WTC11 (cell line): ENCODE results near the gene VWDE. TPM values are rescaled to one million over a fixed set of nuclear protein-coding genes. Genes with fewer than 3 reads are reported as not detected.

Source experiments
- ATAC-seq: fragments of 200-7000 bp; cut with Tn5 transposase; 2 replicates; pipeline ENCODE4 v1.10.0; 2021; ENCODE audit warnings: mild to moderate bottlenecking, moderate library complexity
- CTCF ChIA-PET: fragments of 300-600 bp; sonication (Branson Sonifier 250); formaldehyde crosslinking; loops from one replicate; lab custom pipeline; 2021; ENCODE audit warnings: antibody characterized with exemption; lab: Charles Lee
- POLR2A ChIA-PET: fragments of 350-600 bp; sonication (Branson Sonifier 250); formaldehyde crosslinking; loops from one replicate; lab custom pipeline; 2021; ENCODE audit warnings: antibody characterized with exemption; lab: Charles Lee
- DNase-seq: peaks from one replicate; pipeline ENCODE4 v3.0.0; 2021; ENCODE audit warnings: low spot score
- H3K27ac Mint-ChIP-seq: 2 replicates; pipeline ENCODE4 v1.8.0; 2021; ENCODE audit warnings: mixed read lengths
- H3K27me3 Mint-ChIP-seq: 2 replicates; pipeline ENCODE4 v1.8.0; 2021; ENCODE audit warnings: low read depth, mild to moderate bottlenecking, moderate library complexity, mixed read lengths
- H3K36me3 Mint-ChIP-seq: 2 replicates; pipeline ENCODE4 v1.8.0; 2021; ENCODE audit warnings: mixed read lengths
- H3K4me1 Mint-ChIP-seq: 2 replicates; pipeline ENCODE4 v1.8.0; 2022; ENCODE audit warnings: mixed read lengths
- H3K4me3 Mint-ChIP-seq: 2 replicates; pipeline ENCODE4 v1.8.0; 2021; ENCODE audit warnings: mild to moderate bottlenecking, moderate library complexity, mixed read lengths
- H3K9me3 Mint-ChIP-seq: 2 replicates; pipeline ENCODE4 v1.8.0; 2021; ENCODE audit warnings: mixed read lengths
- AR ChIP-seq: fragments of 250-450 bp; sonication (Bioruptor Pico); IDR thresholded peaks from 2 replicates; pipeline ENCODE4 v1.9.0; 2021; ENCODE audit warnings: mild to moderate bottlenecking
- CBFB ChIP-seq: sonication (generic); formaldehyde crosslinking; IDR thresholded peaks from 2 replicates; pipeline ENCODE4 v1.8.1; 2022; ENCODE audit warnings: mild to moderate bottlenecking, low read depth, missing genetic modification reagents
- CREM ChIP-seq: sonication (generic); formaldehyde crosslinking; IDR thresholded peaks from 2 replicates; pipeline ENCODE4 v1.8.1; 2022; ENCODE audit warnings: mild to moderate bottlenecking, missing genetic modification reagents, moderate library complexity
- CTCF ChIP-seq: fragments of 200-600 bp; IDR thresholded peaks from 2 replicates; pipeline ENCODE4 v1.8.0; 2022; ENCODE audit warnings: antibody characterized with exemption
- E2F1 ChIP-seq: sonication (generic); formaldehyde crosslinking; IDR thresholded peaks from 2 replicates; pipeline ENCODE4 v1.8.0; 2022; ENCODE audit warnings: mild to moderate bottlenecking, missing genetic modification reagents
- FOXK1 ChIP-seq: sonication (generic); formaldehyde crosslinking; IDR thresholded peaks from 2 replicates; pipeline ENCODE4 v1.8.0; 2022; ENCODE audit warnings: mild to moderate bottlenecking, moderate library complexity, missing genetic modification reagents
- GABPB1 ChIP-seq: sonication (generic); formaldehyde crosslinking; IDR thresholded peaks from 2 replicates; pipeline ENCODE4 v1.8.1; 2023; ENCODE audit warnings: mild to moderate bottlenecking, missing genetic modification reagents
- MLX ChIP-seq: sonication (generic); formaldehyde crosslinking; IDR thresholded peaks from 2 replicates; pipeline ENCODE4 v1.8.1; 2023; ENCODE audit warnings: mild to moderate bottlenecking, missing genetic modification reagents, moderate library complexity
- NFATC4 ChIP-seq: fragments of 250-450 bp; sonication (Bioruptor Pico); IDR thresholded peaks from 2 replicates; pipeline ENCODE4 v1.9.0; 2021; ENCODE audit warnings: mild to moderate bottlenecking
- NFYB ChIP-seq: sonication (generic); formaldehyde crosslinking; conservative IDR thresholded peaks from 2 replicates; pipeline ENCODE4 v1.8.0; 2022; ENCODE audit warnings: low read depth, missing genetic modification reagents
- NR1H2 ChIP-seq: sonication (generic); formaldehyde crosslinking; IDR thresholded peaks from 2 replicates; pipeline ENCODE4 v1.9.0; 2021; ENCODE audit warnings: mild to moderate bottlenecking, moderate library complexity, missing genetic modification reagents
- OVOL2 ChIP-seq: fragments of 250-450 bp; sonication (Bioruptor Pico); IDR thresholded peaks from 2 replicates; pipeline ENCODE4 v1.9.0; 2021; ENCODE audit warnings: mild to moderate bottlenecking, borderline replicate concordance
- PRRX2 ChIP-seq: fragments of 250-450 bp; sonication (Bioruptor Pico); IDR thresholded peaks from 2 replicates; pipeline ENCODE4 v1.8.0; 2021; ENCODE audit warnings: mild to moderate bottlenecking
- RORB ChIP-seq: fragments of 250-450 bp; sonication (Bioruptor Pico); IDR thresholded peaks from 2 replicates; pipeline ENCODE4 v1.9.0; 2021; ENCODE audit warnings: mild to moderate bottlenecking
- SMAD3 ChIP-seq: sonication (generic); formaldehyde crosslinking; IDR thresholded peaks from 2 replicates; pipeline ENCODE4 v1.8.0; 2022; ENCODE audit warnings: missing genetic modification reagents, mild to moderate bottlenecking, borderline replicate concordance
- TCF7 ChIP-seq: sonication (generic); formaldehyde crosslinking; IDR thresholded peaks from 2 replicates; pipeline ENCODE4 v1.8.0; 2022; ENCODE audit warnings: mild to moderate bottlenecking, low read depth, missing genetic modification reagents, moderate library complexity
- TEAD1 ChIP-seq: sonication (generic); formaldehyde crosslinking; IDR thresholded peaks from 2 replicates; pipeline ENCODE4 v1.8.0; 2022; ENCODE audit warnings: mild to moderate bottlenecking, missing genetic modification reagents
- TEAD4 ChIP-seq: sonication (generic); formaldehyde crosslinking; IDR thresholded peaks from 2 replicates; pipeline ENCODE4 v1.8.0; 2022; ENCODE audit warnings: mild to moderate bottlenecking, missing genetic modification reagents
- USF1 ChIP-seq: sonication (generic); formaldehyde crosslinking; IDR thresholded peaks from 2 replicates; pipeline ENCODE4 v1.8.0; 2022; ENCODE audit warnings: mild to moderate bottlenecking, missing genetic modification reagents
- total RNA-seq: library from RNA; stranded (reverse); gene quantifications from 3 replicates; pipeline ENCODE4 v1.2.3, GENCODE V29; 2021

The VWDE gene
- total RNA-seq, 1 experiment from 2014 or later: 21.0 TPM

GRCh38 chr7:12436896-12437535, 33.4 kb upstream of the VWDE start:
- CTCF ChIA-PET: interaction anchor here (0.8 to 4.2 kb wide), 19 partner anchors 14 to 367 kb away, joined by 3 to 52 read pairs (median 4); no protein-coding TSS in a partner anchor

GRCh38 chr7:12436126-12436525, 32.5 kb upstream of the VWDE start:
- Mint-ChIP-seq H3K9me3 (peaks cover 4% of the 10 kb centered on the region), H3K36me3 (peaks cover 4% of the 10 kb centered on the region), H3K4me1 (peaks cover 36% of the 10 kb centered on the region), H3K4me3 (no peak overlapping the region), H3K27me3 (no peaks in the 10 kb centered on the region; the same call in 1 of the 2 replicates), H3K27ac (no peak overlapping the region)
- TF ChIP-seq TEAD1 (CRISPR knock-in tag): no peak
- no peak for TF ChIP-seq AR (CRISPR knock-in tag)
- no peak for TF ChIP-seq NFATC4 (CRISPR knock-in tag)
- no peak for TF ChIP-seq SMAD3
- no peak for TF ChIP-seq TEAD4 (CRISPR knock-in tag)
- no peak for TF ChIP-seq NR1H2 (CRISPR knock-in tag)
- no peak for TF ChIP-seq FOXK1 (CRISPR knock-in tag)
- TF ChIP-seq MLX: no peak
- TF ChIP-seq PRRX2 (CRISPR knock-in tag): no peak
- POLR2A ChIA-PET: interaction anchor here (0.6 kb wide), 1 partner anchor 420 kb away, joined by 5 read pairs; no protein-coding TSS in a partner anchor
- CTCF ChIA-PET: interaction anchor here (0.8 to 4.2 kb wide), 13 partner anchors 15 to 366 kb away, joined by 3 to 52 read pairs (median 4); no protein-coding TSS in a partner anchor
- ATAC-seq: no peak
- no peak for DNase-seq

More at GRCh38 chr7:12436896-12437535, 33.4 kb upstream of the VWDE start:
- Mint-ChIP-seq H3K36me3 (no peaks in the 10 kb centered on the region), H3K4me3 (no peak overlapping the region), H3K27ac (no peak overlapping the region), H3K9me3 (no peaks in the 10 kb centered on the region), H3K27me3 (no peaks in the 10 kb centered on the region; the same call in 1 of the 2 replicates)
- DNase-seq: peak; percentile 51
- ATAC-seq: peak; percentile 91
- POLR2A ChIA-PET: interaction anchor here (0.9 kb wide), 1 partner anchor 17 kb away, joined by 3 read pairs; no protein-coding TSS in a partner anchor
- TF ChIP-seq E2F1 (no peak), FOXK1 (CRISPR knock-in tag) (no peak), USF1 (CRISPR knock-in tag) (no peak), GABPB1 (CRISPR knock-in tag) (no peak), RORB (no peak)
- TF ChIP-seq, all 79 proteins: peak for 0
- H3K4me1 Mint-ChIP-seq: peaks cover 27% of the 10 kb centered on the region

- Mint-ChIP-seq H3K4me3 (no peak overlapping the region), H3K4me1 (peaks cover 40% of the 10 kb centered on the region)
- no peak for ATAC-seq
- ChIA-PET POLR2A (interaction anchor here (1.4 kb wide), 1 partner anchor 10 kb away, joined by 3 read pairs; no protein-coding TSS in a partner anchor), CTCF (interaction anchor here (0.6 to 4.2 kb wide), 28 partner anchors 10 to 384 kb away, joined by 3 to 30 read pairs (median 4); partner anchors contain the start of gene VWDE)
- TF ChIP-seq OVOL2 (CRISPR knock-in tag) (no peak), TCF7 (CRISPR knock-in tag) (no peak), NFYB (no peak), CREM (CRISPR knock-in tag) (no peak), CTCF (peak; percentile 44; the same call in 1 of the 2 replicates), CBFB (CRISPR knock-in tag) (no peak)
- TF ChIP-seq, all 79 proteins: peak for 1
- Mint-ChIP-seq H3K9me3 (peaks cover 21% of the 10 kb centered on the region), H3K27ac (no peak overlapping the region), H3K27me3 (no peaks in the 10 kb centered on the region; the same call in 1 of the 2 replicates), H3K36me3 (peaks cover 24% of the 10 kb centered on the region)
- DNase-seq: no peak
These were observed 30.5 kb upstream of the VWDE start for GRCh38 chr7:12434012-12434642.
